HCT116 (cell line): ENCODE results near the gene PXDN. TPM values are rescaled to one million over a fixed set of nuclear protein-coding genes. Genes with fewer than 3 reads are reported as not detected.

ENCODE experiments used
- ATAC-seq: fragments of 200-7000 bp; cut with Tn5 transposase; 2 replicates; pipeline ENCODE4 v1.9.1; 2020; ENCODE audit warnings: mild to moderate bottlenecking, moderate library complexity
- BruUV-seq: library from RNA; stranded (reverse); fragments of 400-500 nt; replicated peaks from 2 replicates; lab custom pipeline; 2021; lab: Mats Ljungman, UMichigan
- CTCF ChIA-PET: fragments of 300-600 bp; sonication (Branson Sonifier 250); formaldehyde crosslinking; loops from one replicate; lab custom pipeline; 2021; ENCODE audit warnings: antibody characterized with exemption; lab: Charles Lee
- POLR2A ChIA-PET: fragments of 300-600, 350-600 bp; sonication (Branson Sonifier 250); formaldehyde crosslinking; loops from one replicate; lab custom pipeline; 2021; ENCODE audit warnings: antibody characterized with exemption; lab: Charles Lee
- RAD21 ChIA-PET, 2 experiments: fragments of 300-600 bp; sonication (Branson Sonifier 250); formaldehyde crosslinking; loops; one replicate each; lab custom pipeline; 2023; ENCODE audit warnings: low total read pairs in 2 of 2; ENCODE audit not compliant: uncharacterized antibody in 2 of 2, unreplicated experiment in 2 of 2, low non-redundant PET in 1 of 2; lab: Charles Lee
- DNase-seq: peaks from one replicate; pipeline ENCODE4 v3.0.0-alpha.2; 2010; ENCODE audit warnings: low read depth, low spot score
- H2AFZ ChIP-seq: fragments of 200-600 bp; shearing (Covaris generic), sonication (generic); 2 replicates; pipeline ENCODE4 v1.6.1; 2017; ENCODE audit warnings: low read depth, mixed run types, mixed read lengths, antibody characterized with exemption, low read length; ENCODE audit not compliant: poor library complexity, severe bottlenecking
- H3K27ac ChIP-seq: 2 replicates; pipeline ENCODE4 v1.5.1; 2012; ENCODE audit warnings: low read depth, low read length
- H3K27me3 ChIP-seq: fragments of 200-600 bp; sonication (generic); 2 replicates; pipeline ENCODE4 v1.6.1; 2016; ENCODE audit warnings: mixed run types, low read length, mixed read lengths; ENCODE audit not compliant: insufficient read depth
- H3K36me3 ChIP-seq, 2 experiments: fragments of 200-500 bp in 1 of 2; fragments of 200-600 bp in 1 of 2; sonication (Bioruptor generic) in 1 of 2; sonication (generic) in 1 of 2; 2 replicates each; pipeline versions ENCODE4 v1.5.1 to v1.6.1; 2014 to 2016; ENCODE audit warnings: low read length in 2 of 2, inconsistent platforms in 1 of 2, mixed read lengths in 1 of 2, mixed run types in 1 of 2; ENCODE audit not compliant: insufficient read depth in 2 of 2, control insufficient read depth in 1 of 2
- H3K4me1 ChIP-seq, 2 experiments: fragments of 200-600 bp in 1 of 2; sonication (generic) in 1 of 2; 2 replicates each; pipeline versions ENCODE4 v1.5.1 to v1.6.1; 2012 to 2017; ENCODE audit warnings: low read length in 2 of 2, inconsistent platforms in 1 of 2, mild to moderate bottlenecking in 1 of 2, mixed read lengths in 1 of 2, mixed run types in 1 of 2, moderate library complexity in 1 of 2; ENCODE audit not compliant: insufficient read depth in 2 of 2, control insufficient read depth in 1 of 2
- H3K4me2 ChIP-seq: fragments of 200-600 bp; sonication (generic); 2 replicates; pipeline ENCODE4 v1.6.1; 2017; ENCODE audit warnings: mixed run types, low read length, mixed read lengths
- H3K4me3 ChIP-seq, 2 experiments: fragments of 200-600 bp in 1 of 2; sonication (generic) in 1 of 2; replicated peaks in 1 of 2; 2 replicates each; pipeline ENCODE4 v1.5.1; 2011 to 2016; ENCODE audit warnings: low read length in 2 of 2, control low read depth in 1 of 2, low read depth in 1 of 2, mild to moderate bottlenecking in 1 of 2, mixed read lengths in 1 of 2, mixed run types in 1 of 2
- H3K79me2 ChIP-seq: fragments of 200-600 bp; sonication (generic); 2 replicates; pipeline ENCODE4 v1.6.1; 2017; ENCODE audit warnings: mild to moderate bottlenecking, mixed run types, low read length, moderate library complexity, mixed read lengths; ENCODE audit not compliant: insufficient read depth
- H3K9ac ChIP-seq: fragments of 200-600 bp; sonication (generic); 2 replicates; pipeline ENCODE4 v1.6.1; 2016; ENCODE audit warnings: low read length, mixed read lengths
- H3K9me2 ChIP-seq: fragments of 200-600 bp; sonication (generic), shearing (Covaris generic); 2 replicates; pipeline ENCODE4 v1.6.1; 2017; ENCODE audit warnings: mixed run types, mild to moderate bottlenecking, moderate library complexity; ENCODE audit not compliant: insufficient read depth
- H3K9me3 ChIP-seq, 2 experiments: fragments of 200-500 bp in 1 of 2; fragments of 200-600 bp in 1 of 2; sonication (Bioruptor generic) in 1 of 2; sonication (generic) in 1 of 2; 2 replicates each; pipeline ENCODE4 v1.6.1; 2014 to 2017; ENCODE audit warnings: low read length in 2 of 2, mixed read lengths in 2 of 2, inconsistent platforms in 1 of 2, low read depth in 1 of 2, mild to moderate bottlenecking in 1 of 2, mixed run types in 1 of 2, moderate library complexity in 1 of 2; ENCODE audit not compliant: control insufficient read depth in 1 of 2, insufficient read depth in 1 of 2
- H4K20me1 ChIP-seq: fragments of 200-600 bp; sonication (generic), shearing (Covaris generic); 2 replicates; pipeline ENCODE4 v1.6.1; 2017; ENCODE audit warnings: mixed run types, mild to moderate bottlenecking, moderate library complexity; ENCODE audit not compliant: insufficient read depth
- CBX3 ChIP-seq: IDR thresholded peaks from 2 replicates; pipeline ENCODE4 v1.6.1; 2012; ENCODE audit warnings: low read depth
- CEBPB ChIP-seq: IDR thresholded peaks from 2 replicates; pipeline ENCODE4 v1.6.1; 2012; ENCODE audit warnings: low read depth
- EZH2phosphoT487 ChIP-seq: fragments of 200-600 bp; IDR thresholded peaks from 2 replicates; pipeline ENCODE4 v1.6.1; 2018; ENCODE audit warnings: antibody characterized with exemption, borderline replicate concordance
- FOSL1 ChIP-seq: IDR thresholded peaks from 2 replicates; pipeline ENCODE4 v1.6.1; 2012; ENCODE audit warnings: low read depth
- JUND ChIP-seq: IDR thresholded peaks from 2 replicates; pipeline ENCODE4 v1.6.1; 2012
- POLR2AphosphoS5 ChIP-seq: IDR thresholded peaks from 2 replicates; pipeline ENCODE4 v1.6.1; 2011; ENCODE audit warnings: mild to moderate bottlenecking, low read depth, low read length, moderate library complexity
- RAD21 ChIP-seq: IDR thresholded peaks from 2 replicates; pipeline ENCODE4 v1.6.1; 2012; ENCODE audit warnings: low read depth, mild to moderate bottlenecking
- SIN3A ChIP-seq: IDR thresholded peaks from 2 replicates; pipeline ENCODE4 v1.6.1; 2012; ENCODE audit warnings: low read depth
- SP1 ChIP-seq: IDR thresholded peaks from 2 replicates; pipeline ENCODE4 v1.6.1; 2012; ENCODE audit warnings: low read depth
- SRF ChIP-seq: IDR thresholded peaks from 2 replicates; pipeline ENCODE4 v1.6.1; 2012; ENCODE audit warnings: low read depth
- TCF7L2 ChIP-seq: IDR thresholded peaks from 2 replicates; pipeline ENCODE4 v1.7.0; 2011; ENCODE audit warnings: borderline replicate concordance, inconsistent platforms; ENCODE audit not compliant: insufficient read depth, insufficient read length; ENCODE audit errors: extremely low read depth
- YY1 ChIP-seq: IDR thresholded peaks from 2 replicates; pipeline ENCODE4 v1.6.1; 2011; ENCODE audit warnings: low read length, low read depth, moderate library complexity, mild to moderate bottlenecking; ENCODE audit not compliant: insufficient replicate concordance; ENCODE audit errors: extremely low read depth
- ZNF274 ChIP-seq: fragments of 200-500 bp; sonication (Bioruptor generic); IDR thresholded peaks from 2 replicates; pipeline ENCODE4 v1.6.1; 2014; ENCODE audit warnings: mild to moderate bottlenecking, low read depth, low read length, inconsistent platforms
- intact Hi-C: fragments of 100-400 bp; cut with micrococcal nuclease; formaldehyde crosslinking; loops from 2 replicates; pipeline ENCODE4 v1.10.0; 2022
- total RNA-seq: library from RNA; stranded (reverse); gene quantifications from one replicate; pipeline ENCODE4 v1.2.1, GENCODE V29; 2021; ENCODE audit not compliant: unreplicated experiment
- TF ChIP-seq, protein P1 (sequence below): IDR thresholded peaks from 2 replicates; pipeline ENCODE4 v1.6.1; 2012
- TF ChIP-seq, protein P2 (sequence below), 3 experiments: fragments of 200-600 bp in 1 of 3; sonication (generic) in 1 of 3; IDR thresholded peaks in 2 of 3; conservative IDR thresholded peaks in 1 of 3; 2 replicates each; pipeline ENCODE4 v1.5.1; 2012 to 2017; ENCODE audit warnings: low read depth in 2 of 3, low read length in 2 of 3, antibody characterized with exemption in 1 of 3, borderline replicate concordance in 1 of 3, control low read depth in 1 of 3, mild to moderate bottlenecking in 1 of 3, mixed read lengths in 1 of 3, mixed run types in 1 of 3, moderate library complexity in 1 of 3; ENCODE audit not compliant: insufficient read depth in 1 of 3

Gene PXDN
- total RNA-seq, 1 experiment from 2014 or later: 10.7 TPM

DNA sequence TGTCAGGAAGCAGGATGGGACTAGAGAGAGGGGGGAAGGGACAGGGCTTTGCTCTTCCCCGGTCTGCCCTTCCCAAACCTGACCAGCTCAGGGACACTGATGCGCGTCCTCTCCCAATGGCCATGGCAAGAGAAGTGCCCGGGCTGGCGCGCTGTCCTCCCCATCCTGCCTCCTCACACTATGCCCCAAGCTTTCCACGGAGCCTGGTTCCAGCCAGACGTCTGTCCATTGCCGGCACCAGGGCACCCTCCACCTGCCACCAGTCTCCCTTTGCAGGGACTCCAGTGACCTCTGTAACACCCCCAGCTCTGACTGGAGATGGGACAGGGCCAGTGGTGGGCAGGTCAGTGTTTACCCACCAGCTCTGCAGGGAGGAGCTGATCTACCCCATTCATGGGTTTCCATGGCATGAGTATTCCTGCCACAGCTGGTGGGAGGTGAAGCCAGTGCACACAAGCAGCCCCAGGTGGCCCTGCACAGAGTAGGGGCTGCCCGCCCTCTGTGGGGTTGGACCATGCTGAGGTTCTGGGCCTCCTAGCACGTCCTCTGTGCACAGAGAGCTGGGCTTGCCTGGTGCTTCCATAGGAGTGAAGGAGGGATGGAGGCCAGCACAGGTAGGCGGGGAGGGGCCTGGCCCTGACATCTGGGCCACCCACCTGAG lies 109.5 kb downstream of the PXDN start:
- ATAC-seq (no peak), DNase-seq (no peak)
- ChIA-PET CTCF (no interaction called here), RAD21 (no interaction called here), POLR2A (no interaction called here)
- Histone ChIP-seq H3K79me2 (no peaks in the 10 kb centered on the region), H3K9ac (no peak overlapping the region), H3K36me3 (no peaks in the 10 kb centered on the region; a peak in 1 of 4 replicates), H3K4me3 (no peak overlapping the region), H4K20me1 (no peaks in the 10 kb centered on the region), H3K27ac (no peak overlapping the region), H3K9me2 (no peaks in the 10 kb centered on the region), H3K27me3 (0 out of 2 replicates have a peak, but pooled peaks cover 4% of the 10 kb centered on the region), H3K9me3 (0 out of 4 replicates have a peak, but pooled peaks cover 0 to under 1% of the 10 kb centered on the region in 2 experiments), H3K4me2 (no peak overlapping the region), H3K4me1 (no peaks in the 10 kb centered on the region; a peak in 1 of 4 replicates), H2AFZ (no peak overlapping the region)
- no peak for TF ChIP-seq CEBPB
- no peak for TF ChIP-seq YY1
- TF ChIP-seq FOSL1: no peak
- no peak for TF ChIP-seq RAD21
- TF ChIP-seq CBX3: no peak
- TF ChIP-seq JUND: no peak
- TF ChIP-seq TCF7L2: no peak
- TF ChIP-seq EZH2phosphoT487: no peak
- no TSS peak for BruUV-seq
- intact Hi-C loops: no loop called here

DNA sequence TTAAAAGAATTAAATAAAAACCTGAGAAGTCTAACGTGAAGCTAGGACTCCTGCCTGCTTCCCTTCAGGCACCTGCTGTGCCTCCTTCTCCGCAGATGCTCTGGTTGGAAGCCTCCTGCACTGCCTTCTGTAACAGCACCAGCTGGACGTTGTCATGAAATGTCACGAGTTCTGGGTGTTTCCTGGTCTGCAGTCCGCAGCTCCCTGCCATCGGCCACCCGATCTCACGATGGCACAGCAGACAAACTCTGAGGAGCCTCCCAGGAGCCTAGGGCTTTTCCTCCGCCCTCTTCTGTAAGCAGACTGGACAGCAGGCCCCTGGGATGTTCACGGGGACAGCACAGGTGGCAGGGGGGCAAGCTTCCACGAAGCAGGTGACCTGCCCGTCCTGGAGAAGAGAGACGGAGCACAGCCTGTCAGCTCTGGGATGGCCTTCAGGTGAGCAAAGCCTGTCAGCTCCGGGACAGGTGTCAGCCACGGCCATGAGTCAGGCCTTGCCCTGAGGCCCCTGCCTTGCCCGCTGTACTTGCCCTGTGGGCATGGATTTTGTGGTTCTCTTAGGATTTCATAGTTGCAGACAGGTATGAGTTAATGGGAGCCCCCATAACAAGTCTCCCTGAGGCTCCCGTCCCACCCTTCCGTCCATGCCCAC lies 110.3 kb downstream of the PXDN start:
- ChIA-PET POLR2A (interaction anchor here (1.4 kb wide), 1 partner anchor 9 kb away, joined by 3 read pairs; no protein-coding TSS in a partner anchor), RAD21 (no interaction called here), CTCF (no interaction called here)
- no peaks in the 10 kb centered on the region; a peak in 1 of 4 replicates for H3K36me3 ChIP-seq
- 0 out of 2 replicates have a peak, but pooled peaks cover 4% of the 10 kb centered on the region for H3K27me3 ChIP-seq
- intact Hi-C loops: no loop called here
- H3K4me3 ChIP-seq: no peak overlapping the region
- H3K9ac ChIP-seq: no peak overlapping the region
- no peaks in the 10 kb centered on the region for H4K20me1 ChIP-seq
- H2AFZ ChIP-seq: no peak overlapping the region
- H3K27ac ChIP-seq: no peak overlapping the region
- H3K9me3 ChIP-seq: 0 out of 4 replicates have a peak, but pooled peaks cover 0 to 3% of the 10 kb centered on the region in 2 experiments
- no peak for TF ChIP-seq RAD21
- no peak for TF ChIP-seq CBX3
- TF ChIP-seq SIN3A: no peak
- no peak for TF ChIP-seq SP1
- TF ChIP-seq, protein P1, sequence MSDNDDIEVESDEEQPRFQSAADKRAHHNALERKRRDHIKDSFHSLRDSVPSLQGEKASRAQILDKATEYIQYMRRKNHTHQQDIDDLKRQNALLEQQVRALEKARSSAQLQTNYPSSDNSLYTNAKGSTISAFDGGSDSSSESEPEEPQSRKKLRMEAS: no peak
- no peak for TF ChIP-seq EZH2phosphoT487
- TF ChIP-seq, protein P2, sequence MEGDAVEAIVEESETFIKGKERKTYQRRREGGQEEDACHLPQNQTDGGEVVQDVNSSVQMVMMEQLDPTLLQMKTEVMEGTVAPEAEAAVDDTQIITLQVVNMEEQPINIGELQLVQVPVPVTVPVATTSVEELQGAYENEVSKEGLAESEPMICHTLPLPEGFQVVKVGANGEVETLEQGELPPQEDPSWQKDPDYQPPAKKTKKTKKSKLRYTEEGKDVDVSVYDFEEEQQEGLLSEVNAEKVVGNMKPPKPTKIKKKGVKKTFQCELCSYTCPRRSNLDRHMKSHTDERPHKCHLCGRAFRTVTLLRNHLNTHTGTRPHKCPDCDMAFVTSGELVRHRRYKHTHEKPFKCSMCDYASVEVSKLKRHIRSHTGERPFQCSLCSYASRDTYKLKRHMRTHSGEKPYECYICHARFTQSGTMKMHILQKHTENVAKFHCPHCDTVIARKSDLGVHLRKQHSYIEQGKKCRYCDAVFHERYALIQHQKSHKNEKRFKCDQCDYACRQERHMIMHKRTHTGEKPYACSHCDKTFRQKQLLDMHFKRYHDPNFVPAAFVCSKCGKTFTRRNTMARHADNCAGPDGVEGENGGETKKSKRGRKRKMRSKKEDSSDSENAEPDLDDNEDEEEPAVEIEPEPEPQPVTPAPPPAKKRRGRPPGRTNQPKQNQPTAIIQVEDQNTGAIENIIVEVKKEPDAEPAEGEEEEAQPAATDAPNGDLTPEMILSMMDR (IDR thresholded peaks at IDR 0.05 in 2 of 3, conservative IDR thresholded peaks at IDR 0.05 in 1 of 3; ENCODE audit: borderline replicate concordance in 1 of 3, insufficient read depth in 1 of 3, low read depth in 2 of 3, low read length in 2 of 3): no peak
- TF ChIP-seq POLR2AphosphoS5: no peak
- no peak for TF ChIP-seq ZNF274
- TF ChIP-seq CEBPB: no peak
- TF ChIP-seq JUND: no peak
- no peak for TF ChIP-seq FOSL1
- no peak for TF ChIP-seq SRF
- BruUV-seq: no TSS peak
- no peak for DNase-seq
- no peaks in the 10 kb centered on the region; a peak in 1 of 4 replicates for H3K4me1 ChIP-seq
- no peaks in the 10 kb centered on the region for H3K79me2 ChIP-seq
- H3K9me2 ChIP-seq: no peaks in the 10 kb centered on the region
- H3K4me2 ChIP-seq: no peak overlapping the region
- no peak for ATAC-seq
